HG03442 (cell line): ENCODE results near the gene TMEM45B.

Experiments used
- ATAC-seq: cut with Tn5 transposase; IDR thresholded peaks from one replicate; pipeline ENCODE4 v1.9.1; 2021; ENCODE audit warnings: mild to moderate bottlenecking, moderate library complexity; ENCODE audit not compliant: unreplicated experiment

TMEM45B gene

DNA sequence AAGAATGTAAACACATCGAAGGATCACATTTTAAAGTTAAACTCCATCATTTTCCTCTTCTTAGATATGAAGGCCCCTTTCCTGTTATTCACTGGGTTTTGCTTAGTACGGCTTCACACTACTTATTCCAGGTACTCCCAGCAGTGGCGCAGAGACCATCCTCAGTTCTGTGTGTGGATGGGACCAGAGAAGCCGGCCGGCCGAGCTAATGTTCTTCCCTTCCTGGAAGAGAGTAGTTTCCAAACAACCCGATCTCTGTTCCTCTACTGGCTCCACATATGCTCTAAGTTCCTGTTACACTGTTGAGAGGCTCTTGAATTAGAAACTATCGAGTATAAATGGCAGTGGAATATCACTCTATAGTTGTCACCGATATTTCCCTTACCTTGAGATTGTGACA is 80.4 kb downstream of the TMEM45B start:
- no peak for ATAC-seq

DNA sequence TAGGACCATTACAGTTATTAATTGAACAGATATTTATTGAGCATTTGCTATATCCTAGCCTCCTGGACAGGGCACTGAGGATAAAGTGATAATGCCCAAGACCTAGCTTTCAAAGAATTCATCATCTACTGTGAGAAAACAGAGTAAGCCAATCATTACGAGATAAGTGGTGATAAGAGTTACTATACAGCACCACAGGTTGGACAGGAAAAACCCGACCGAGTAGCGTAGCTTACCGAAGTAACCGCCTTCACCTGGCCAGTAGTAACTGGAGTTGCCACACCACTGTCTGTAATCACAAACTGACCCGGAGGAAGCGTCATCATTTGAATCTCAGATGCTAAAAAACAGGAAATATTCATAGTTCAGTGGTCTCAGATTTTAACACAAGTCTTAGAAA is 89.8 kb downstream of the TMEM45B start:
- ATAC-seq, result no peak
